CD4-positive, alpha-beta memory T cell (primary cell): ENCODE results near the gene NSD1. TPM values are rescaled to one million over a fixed set of nuclear protein-coding genes. Genes with fewer than 3 reads are reported as not detected.

Experiments
- CTCF ChIA-PET: fragments of 350-600 bp; sonication (Branson Sonifier 250); formaldehyde crosslinking; loops from one replicate; lab custom pipeline; 2021; ENCODE audit warnings: inconsistent platforms; ENCODE audit not compliant: partially characterized antibody; lab: Charles Lee
- POLR2A ChIA-PET: fragments of 350-600 bp; sonication (Branson Sonifier 250); formaldehyde crosslinking; loops from one replicate; lab custom pipeline; 2021; ENCODE audit not compliant: partially characterized antibody; lab: Charles Lee
- DNase-seq, 5 donors: peaks; one replicate each; pipeline versions ENCODE4 v3.0.0 to v3.0.0-alpha.2; 2020 to 2022; ENCODE audit warnings: mixed read lengths in 1 of 5
- H3K27ac ChIP-seq: one replicate; pipeline ENCODE4 v1.7.0; 2013; ENCODE audit warnings: low read depth, low read length
- H3K27me3 ChIP-seq: 2 replicates; pipeline ENCODE4 v1.7.0; 2013; ENCODE audit warnings: mild to moderate bottlenecking, low read length, moderate library complexity; ENCODE audit not compliant: insufficient read depth
- H3K36me3 ChIP-seq: 2 replicates; pipeline ENCODE4 v1.7.0; 2013; ENCODE audit warnings: mild to moderate bottlenecking, low read length, moderate library complexity; ENCODE audit not compliant: insufficient read depth
- H3K4me1 ChIP-seq: 2 replicates; pipeline ENCODE4 v1.7.0; 2013; ENCODE audit warnings: mild to moderate bottlenecking, low read length, moderate library complexity; ENCODE audit not compliant: insufficient read depth
- H3K4me3 ChIP-seq, 2 donors: one replicate each; pipeline ENCODE4 v1.7.0; 2013; ENCODE audit warnings: low read length in 2 of 2, mild to moderate bottlenecking in 1 of 2
- H3K9me3 ChIP-seq, 2 donors: one replicate each; pipeline ENCODE4 v1.7.0; 2013; ENCODE audit warnings: low read length in 2 of 2, control low read depth in 1 of 2; ENCODE audit not compliant: control insufficient read depth in 1 of 2
- H3K27ac Mint-ChIP-seq, 7 donors: one replicate each; pipeline ENCODE4 v1.8.0; 2020 to 2021; ENCODE audit warnings: mixed read lengths in 7 of 7, mild to moderate bottlenecking in 6 of 7, inconsistent platforms in 3 of 7, moderate library complexity in 3 of 7
- H3K27me3 Mint-ChIP-seq, 2 donors: one replicate each; pipeline ENCODE4 v1.8.0; 2020 to 2021; ENCODE audit warnings: mixed read lengths in 2 of 2
- H3K36me3 Mint-ChIP-seq, 2 donors: one replicate each; pipeline ENCODE4 v1.8.0; 2020 to 2021; ENCODE audit warnings: mixed read lengths in 2 of 2, inconsistent platforms in 1 of 2, mild to moderate bottlenecking in 1 of 2
- H3K4me1 Mint-ChIP-seq, 4 donors: one replicate each; pipeline ENCODE4 v1.8.0; 2020 to 2021; ENCODE audit warnings: mixed read lengths in 4 of 4, mild to moderate bottlenecking in 1 of 4
- H3K4me3 Mint-ChIP-seq, 8 donors: one replicate each; pipeline ENCODE4 v1.8.0; 2020 to 2021; ENCODE audit warnings: mixed read lengths in 8 of 8, mild to moderate bottlenecking in 7 of 8, moderate library complexity in 6 of 8, inconsistent platforms in 3 of 8
- H3K9me3 Mint-ChIP-seq, 8 donors: one replicate each; pipeline ENCODE4 v1.8.0; 2020 to 2021; ENCODE audit warnings: mixed read lengths in 8 of 8, mild to moderate bottlenecking in 5 of 8, inconsistent platforms in 3 of 8, moderate library complexity in 1 of 8
- intact Hi-C: fragments of 100-400 bp; cut with micrococcal nuclease; formaldehyde crosslinking; loops from one replicate; pipeline ENCODE4 v1.15.1; 2023
- polyA plus RNA-seq, 2 donors: library from polyadenylated mRNA; unstranded; fragments of 300-500 nt; fragmentation: Illumina TruSeq; gene quantifications; one replicate each; pipeline ENCODE4 v1.2.3, GENCODE V29; 2021
- total RNA-seq, 2 experiments: library from RNA; stranded (reverse); gene quantifications; one replicate each; pipeline ENCODE4 v1.2.3, GENCODE V29; 2021

Gene NSD1
- total and polyA plus RNA-seq, 4 experiments from 2014 or later: 14.3 to 122 (median 90.0) TPM

DNA sequence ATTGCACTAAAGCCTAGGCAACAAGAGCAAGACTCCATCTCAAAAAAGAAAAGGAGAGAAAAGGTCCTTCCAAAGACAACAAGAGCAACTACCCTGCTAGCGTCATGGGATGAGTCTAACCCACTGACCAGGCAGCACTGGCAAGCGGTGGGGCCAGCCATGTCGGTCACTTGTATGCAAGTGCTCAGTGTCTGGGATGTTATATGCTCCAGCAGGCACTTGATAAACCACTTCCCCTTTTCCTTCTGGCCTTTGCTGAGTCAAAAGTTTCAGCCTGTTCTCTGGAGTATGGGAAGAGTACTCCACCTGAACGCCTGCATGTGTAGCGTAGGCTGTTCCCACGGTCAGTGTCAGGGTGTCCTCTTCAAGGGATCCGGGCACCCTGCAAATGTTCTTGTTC lies 187.3 kb downstream of the NSD1 start:
- H3K36me3 ChIP-seq: no peaks in the 10 kb centered on the region
- intact Hi-C loops: no loop called here
- peaks cover 8 to 35% (median 16%) of the 10 kb centered on the region in 4 donors for H3K4me1 Mint-ChIP-seq
- ChIA-PET POLR2A (interaction anchor here (3.4 to 3.8 kb wide), 2 partner anchors 82 to 135 kb away, joined by 11 to 18 read pairs; no protein-coding TSS in a partner anchor), CTCF (interaction anchor here (0.6 to 5.0 kb wide), 7 partner anchors 11 to 180 kb away, joined by 3 to 39 read pairs (median 4); partner anchors contain the start of genes F12 and SLC34A1)
- H3K9me3 ChIP-seq: no peaks in the 10 kb centered on the region
- H3K27me3 ChIP-seq: no peaks in the 10 kb centered on the region
- H3K4me1 ChIP-seq: peaks cover 12% of the 10 kb centered on the region
- H3K9me3 Mint-ChIP-seq: no peaks in the 10 kb centered on the region
- H3K27me3 Mint-ChIP-seq: no peaks in the 10 kb centered on the region
- DNase-seq: no peak
- no peak overlapping the region for H3K27ac Mint-ChIP-seq
- peaks cover 14% of the 10 kb centered on the region in 2 donors for H3K36me3 Mint-ChIP-seq
- no peak overlapping the region for H3K27ac ChIP-seq
- no peak overlapping the region for H3K4me3 ChIP-seq
- no peak overlapping the region for H3K4me3 Mint-ChIP-seq

- Mint-ChIP-seq H3K36me3 (peaks cover 18 to 34% of the 10 kb centered on the region in 2 donors), H3K4me3 (no peak overlapping the region), H3K9me3 (no peaks in the 10 kb centered on the region), H3K4me1 (peaks cover 0 to 10% (median 2%) of the 10 kb centered on the region in 4 donors), H3K27ac (peak overlapping the region in 4 of 7 donors; percentile 4 to 19 (median 11)), H3K27me3 (no peaks in the 10 kb centered on the region)
- DNase-seq: no peak
- POLR2A ChIA-PET: no interaction called here
- H3K4me3 ChIP-seq: no peak overlapping the region
- H3K36me3 ChIP-seq: peaks cover 10% of the 10 kb centered on the region
- no peaks in the 10 kb centered on the region for H3K27me3 ChIP-seq
- CTCF ChIA-PET: interaction anchor here (1.2 to 1.8 kb wide), 3 partner anchors 16 to 77 kb away, joined by 4 to 5 read pairs (median 4); no protein-coding TSS in a partner anchor
- no peaks in the 10 kb centered on the region for H3K9me3 ChIP-seq
- intact Hi-C loops: no loop called here
- H3K27ac ChIP-seq: no peak overlapping the region
- no peaks in the 10 kb centered on the region for H3K4me1 ChIP-seq
These were observed 192.4 kb downstream of the NSD1 start for GRCh38 chr5:177325868-177326381.

DNA sequence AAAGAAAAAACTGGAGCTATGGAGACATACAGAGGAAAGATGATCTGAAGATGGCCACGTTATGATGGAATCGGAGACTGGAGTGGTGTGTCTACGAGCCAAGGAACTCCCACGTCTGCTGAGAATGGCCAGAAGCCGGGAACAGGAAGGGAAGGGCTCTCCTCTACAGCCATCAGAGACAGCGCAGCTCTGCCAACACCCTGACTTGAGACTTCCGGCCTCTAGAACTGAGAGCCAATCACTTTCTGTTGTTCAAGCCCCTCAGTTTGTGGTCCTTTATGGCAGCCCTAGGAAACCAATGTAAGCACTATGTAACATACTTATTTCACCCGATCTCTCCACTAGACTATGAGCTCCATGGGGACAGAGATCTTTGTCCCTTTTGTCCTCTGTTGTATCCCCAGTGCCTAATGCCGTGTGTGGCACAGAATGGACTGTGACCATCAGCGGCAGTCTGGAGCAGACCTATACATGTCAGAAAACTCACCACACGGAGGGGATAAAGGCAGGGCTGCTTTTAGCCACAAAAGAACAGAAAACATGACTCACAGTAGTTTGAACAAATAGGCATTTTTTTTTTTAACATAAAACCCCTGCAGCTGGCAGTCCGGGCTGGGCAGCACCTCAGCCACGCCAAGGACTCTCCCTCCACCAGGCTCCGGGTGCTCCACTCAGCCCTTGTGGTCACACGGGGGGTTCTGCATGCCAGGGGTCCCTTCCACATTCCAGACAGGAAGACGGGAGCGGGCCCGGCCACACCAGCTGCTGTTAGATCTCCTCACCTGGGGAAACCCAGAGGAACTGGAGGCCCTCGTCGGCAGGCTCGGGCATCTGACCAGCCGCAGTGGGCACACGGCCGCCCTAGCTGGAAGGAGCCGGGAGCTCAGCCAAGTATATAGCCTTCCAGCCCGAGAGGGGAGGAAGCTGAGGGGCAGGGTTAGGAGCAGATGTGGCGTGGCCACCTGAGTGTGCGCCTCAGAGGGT lies 194.3 kb downstream of the NSD1 start:
- no peaks in the 10 kb centered on the region for H3K4me1 ChIP-seq
- no peaks in the 10 kb centered on the region for H3K27me3 ChIP-seq
- ChIA-PET CTCF (interaction anchor here (0.9 to 3.0 kb wide), 5 partner anchors 10 to 128 kb away, joined by 3 to 13 read pairs (median 4); no protein-coding TSS in a partner anchor), POLR2A (interaction anchor here (0.7 to 1.7 kb wide), 5 partner anchors 8 to 41 kb away, joined by 3 to 4 read pairs (median 3); partner anchors contain the start of gene RGS14)
- H3K4me3 ChIP-seq: no peak overlapping the region
- Mint-ChIP-seq H3K27ac (peak overlapping the region in 6 of 7 donors; percentile 5 to 84 (median 56)), H3K4me3 (peak overlapping the region in 6 of 8 donors; percentile 9 to 62 (median 36)), H3K9me3 (no peaks in the 10 kb centered on the region), H3K27me3 (no peaks in the 10 kb centered on the region), H3K4me1 (peaks cover 0 to 6% (median 2%) of the 10 kb centered on the region in 4 donors), H3K36me3 (peaks cover 16 to 43% of the 10 kb centered on the region in 2 donors)
- no peak for DNase-seq
- peaks cover 24% of the 10 kb centered on the region for H3K36me3 ChIP-seq
- H3K27ac ChIP-seq: no peak overlapping the region
- intact Hi-C loops: no loop called here
- no peaks in the 10 kb centered on the region for H3K9me3 ChIP-seq

- intact Hi-C loops: no loop called here
- H3K4me1 Mint-ChIP-seq: peaks cover 0 to 6% (median 2%) of the 10 kb centered on the region in 4 donors
- CTCF ChIA-PET: interaction anchor here (1.0 to 3.0 kb wide), 2 partner anchors 11 to 62 kb away, joined by 4 to 13 read pairs; no protein-coding TSS in a partner anchor
- Histone ChIP-seq H3K9me3 (no peaks in the 10 kb centered on the region), H3K27me3 (no peaks in the 10 kb centered on the region), H3K36me3 (peaks cover 33% of the 10 kb centered on the region), H3K4me3 (no peak overlapping the region), H3K27ac (no peak overlapping the region), H3K4me1 (no peaks in the 10 kb centered on the region)
- peak overlapping the region in 2 of 7 donors; percentile 36 to 53 for H3K27ac Mint-ChIP-seq
- H3K27me3 Mint-ChIP-seq: no peaks in the 10 kb centered on the region
- H3K36me3 Mint-ChIP-seq: peaks cover 13 to 47% of the 10 kb centered on the region in 2 donors
- no peak overlapping the region for H3K4me3 Mint-ChIP-seq
- no peaks in the 10 kb centered on the region for H3K9me3 Mint-ChIP-seq
- POLR2A ChIA-PET: interaction anchor here (1.1 to 1.7 kb wide), 2 partner anchors 9 to 19 kb away, joined by 3 read pairs; no protein-coding TSS in a partner anchor
- DNase-seq: no peak
These were observed 195.1 kb downstream of the NSD1 start for GRCh38 chr5:177328545-177329231.

DNA sequence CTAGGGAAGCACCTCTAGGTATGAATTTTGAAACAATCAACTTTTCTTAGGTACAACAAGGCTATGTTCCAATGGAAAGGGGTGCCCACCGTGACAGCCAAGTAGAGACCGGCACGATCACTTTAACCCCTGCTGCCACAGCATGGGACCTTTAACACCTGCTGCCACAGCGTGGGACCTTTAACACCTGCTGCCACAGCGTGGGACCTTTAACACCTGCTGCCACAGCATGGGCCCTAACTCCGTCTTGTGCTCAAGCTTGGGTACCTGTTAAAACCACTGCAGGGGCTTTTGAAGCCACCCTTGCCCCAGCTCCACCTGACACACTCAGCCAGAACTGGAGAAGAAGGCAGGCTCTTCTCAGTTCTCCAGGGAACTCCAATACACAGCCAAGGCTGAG lies 196.3 kb downstream of the NSD1 start:
- DNase-seq: no peak
- H3K4me1 ChIP-seq: no peaks in the 10 kb centered on the region
- H3K36me3 ChIP-seq: peaks cover 45% of the 10 kb centered on the region
- Mint-ChIP-seq H3K36me3 (peaks cover 15 to 54% of the 10 kb centered on the region in 2 donors), H3K27me3 (no peaks in the 10 kb centered on the region), H3K27ac (peak overlapping the region in 2 of 7 donors; percentile 17 to 31), H3K9me3 (no peaks in the 10 kb centered on the region), H3K4me3 (no peak overlapping the region), H3K4me1 (peaks cover 0 to 6% (median 5%) of the 10 kb centered on the region in 4 donors)
- no peaks in the 10 kb centered on the region for H3K9me3 ChIP-seq
- H3K27ac ChIP-seq: no peak overlapping the region
- no peak overlapping the region for H3K4me3 ChIP-seq
- intact Hi-C loops: no loop called here
- no peaks in the 10 kb centered on the region for H3K27me3 ChIP-seq
- ChIA-PET POLR2A (no interaction called here), CTCF (no interaction called here)

GRCh38 chr5:177330991-177331842 lies 197.6 kb downstream of the NSD1 start:
- Histone ChIP-seq H3K27ac (no peak overlapping the region), H3K9me3 (no peaks in the 10 kb centered on the region), H3K27me3 (no peaks in the 10 kb centered on the region), H3K36me3 (peaks cover 58% of the 10 kb centered on the region), H3K4me3 (no peak overlapping the region), H3K4me1 (no peaks in the 10 kb centered on the region)
- Mint-ChIP-seq H3K4me3 (no peak overlapping the region), H3K27ac (peak overlapping the region in 2 of 7 donors; percentile 12 to 48), H3K27me3 (no peaks in the 10 kb centered on the region), H3K36me3 (peaks cover 22 to 60% of the 10 kb centered on the region in 2 donors), H3K4me1 (peaks cover 0 to 6% (median 5%) of the 10 kb centered on the region in 4 donors), H3K9me3 (no peaks in the 10 kb centered on the region)
- ChIA-PET CTCF (interaction anchor here (3.6 kb wide), 1 partner anchor 13 kb away, joined by 8 read pairs; no protein-coding TSS in a partner anchor), POLR2A (interaction anchor here (2.6 kb wide), 1 partner anchor 72 kb away, joined by 9 read pairs; no protein-coding TSS in a partner anchor)
- no peak for DNase-seq
- intact Hi-C loops: no loop called here
